Prostate gland (tissue), 2 donors: ENCODE measurements around the gene C2orf69.

Experiments
- CTCF ChIP-seq, 4 experiments: fragments of 200-600 bp in 2 of 4; fragments of 450-650 bp in 2 of 4; sonication (generic) in 2 of 4; IDR thresholded peaks; 1 replicate in 3 of 4; 2 replicates in 1 of 4; pipeline ENCODE4 v1.5.1; 2016 to 2019; ENCODE audit warnings: antibody characterized with exemption in 4 of 4, mild to moderate bottlenecking in 2 of 4, moderate library complexity in 2 of 4
- POLR2A ChIP-seq: fragments of 450-650 bp; IDR thresholded peaks from one replicate; pipeline ENCODE4 v1.6.1; 2016; ENCODE audit warnings: antibody characterized with exemption, mild to moderate bottlenecking
- POLR2AphosphoS5 ChIP-seq: sonication (generic); formaldehyde crosslinking; IDR thresholded peaks from one replicate; pipeline ENCODE4 v1.6.1; 2017; ENCODE audit warnings: antibody characterized with exemption

- TF ChIP-seq POLR2A, result no peak
- TF ChIP-seq CTCF (IDR thresholded peaks at IDR 0.05), result no peak
- TF ChIP-seq POLR2AphosphoS5, result no peak
These were observed 8.5 kb upstream of the C2orf69 start for GRCh38 chr2:199902486-199903110.
